ENCODE results near the gene TESMIN.

The TESMIN gene

GRCh38 chr11:68721075-68721474, 30.2 kb downstream of the TESMIN start:
- H3K36me3 ChIP-seq (ENCODE audit: insufficient read depth, low read length), result no peaks in the 10 kb centered on the region
- H3K4me3 ChIP-seq (ENCODE audit: low read length), result no peak overlapping the region
- H3K4me1 ChIP-seq (ENCODE audit: insufficient read depth, low read length), result no peaks in the 10 kb centered on the region
- peaks cover 4% of the 10 kb centered on the region for H3K27me3 ChIP-seq (ENCODE audit: insufficient read depth, low read length)
- H2AFZ ChIP-seq (ENCODE audit: low read depth, low read length), result no peak overlapping the region
- H3K9me3 ChIP-seq (ENCODE audit: low read length), result peaks cover 3% of the 10 kb centered on the region

- Histone ChIP-seq H3K36me3 (ENCODE audit: insufficient read depth, low read length) (no peaks in the 10 kb centered on the region), H3K9me3 (ENCODE audit: low read length) (no peaks in the 10 kb centered on the region), H3K27me3 (ENCODE audit: insufficient read depth, low read length) (peaks cover 28% of the 10 kb centered on the region), H3K4me1 (ENCODE audit: insufficient read depth, low read length) (peaks cover 7% of the 10 kb centered on the region), H2AFZ (ENCODE audit: low read depth, low read length) (no peak overlapping the region), H3K4me3 (ENCODE audit: low read length) (no peak overlapping the region)
These were observed 35.7 kb downstream of the TESMIN start for GRCh38 chr11:68715456-68716122.

- Histone ChIP-seq H2AFZ (ENCODE audit: low read depth, low read length) (no peak overlapping the region), H3K9me3 (ENCODE audit: low read length) (no peaks in the 10 kb centered on the region), H3K36me3 (ENCODE audit: insufficient read depth, low read length) (no peaks in the 10 kb centered on the region), H3K27me3 (ENCODE audit: insufficient read depth, low read length) (peaks cover 28% of the 10 kb centered on the region), H3K4me3 (ENCODE audit: low read length) (no peak overlapping the region), H3K4me1 (ENCODE audit: insufficient read depth, low read length) (peaks cover 17% of the 10 kb centered on the region)
These were observed 37.1 kb downstream of the TESMIN start for GRCh38 chr11:68714060-68714856.

GRCh38 chr11:68711114-68711513, 40.2 kb downstream of the TESMIN start:
- Histone ChIP-seq H3K36me3 (ENCODE audit: insufficient read depth, low read length) (no peaks in the 10 kb centered on the region), H3K27me3 (ENCODE audit: insufficient read depth, low read length) (peaks cover 32% of the 10 kb centered on the region), H3K9me3 (ENCODE audit: low read length) (no peaks in the 10 kb centered on the region), H3K4me1 (ENCODE audit: insufficient read depth, low read length) (peaks cover 25% of the 10 kb centered on the region), H3K4me3 (ENCODE audit: low read length) (no peak overlapping the region), H2AFZ (ENCODE audit: low read depth, low read length) (no peak overlapping the region)

- Histone ChIP-seq H3K27me3 (ENCODE audit: insufficient read depth, low read length) (peaks cover 32% of the 10 kb centered on the region), H2AFZ (ENCODE audit: low read depth, low read length) (no peak overlapping the region), H3K9me3 (ENCODE audit: low read length) (no peaks in the 10 kb centered on the region), H3K36me3 (ENCODE audit: insufficient read depth, low read length) (no peaks in the 10 kb centered on the region), H3K4me3 (ENCODE audit: low read length) (no peak overlapping the region), H3K4me1 (ENCODE audit: insufficient read depth, low read length) (peaks cover 25% of the 10 kb centered on the region)
These were observed 40.9 kb downstream of the TESMIN start for GRCh38 chr11:68710409-68710808.

GRCh38 chr11:68709062-68709461, 42.3 kb downstream of the TESMIN start:
- no peaks in the 10 kb centered on the region for H3K36me3 ChIP-seq (ENCODE audit: insufficient read depth, low read length)
- no peaks in the 10 kb centered on the region for H3K9me3 ChIP-seq (ENCODE audit: low read length)
- no peak overlapping the region for H2AFZ ChIP-seq (ENCODE audit: low read depth, low read length)
- no peak overlapping the region for H3K4me3 ChIP-seq (ENCODE audit: low read length)
- H3K27me3 ChIP-seq (ENCODE audit: insufficient read depth, low read length), result peaks cover 35% of the 10 kb centered on the region
- H3K4me1 ChIP-seq (ENCODE audit: insufficient read depth, low read length), result peaks cover 25% of the 10 kb centered on the region

- Histone ChIP-seq H3K36me3 (ENCODE audit: insufficient read depth, low read length) (no peaks in the 10 kb centered on the region), H3K27me3 (ENCODE audit: insufficient read depth, low read length) (peaks cover 39% of the 10 kb centered on the region), H2AFZ (ENCODE audit: low read depth, low read length) (no peak overlapping the region), H3K4me1 (ENCODE audit: insufficient read depth, low read length) (peaks cover 25% of the 10 kb centered on the region), H3K9me3 (ENCODE audit: low read length) (no peaks in the 10 kb centered on the region), H3K4me3 (ENCODE audit: low read length) (no peak overlapping the region)
These were observed 43.8 kb downstream of the TESMIN start for GRCh38 chr11:68707527-68707926.

- H3K4me3 ChIP-seq (ENCODE audit: low read length), result no peak overlapping the region
- no peak overlapping the region for H2AFZ ChIP-seq (ENCODE audit: low read depth, low read length)
- no peaks in the 10 kb centered on the region for H3K9me3 ChIP-seq (ENCODE audit: low read length)
- H3K27me3 ChIP-seq (ENCODE audit: insufficient read depth, low read length), result peaks cover 21% of the 10 kb centered on the region
- H3K4me1 ChIP-seq (ENCODE audit: insufficient read depth, low read length), result peaks cover 11% of the 10 kb centered on the region
- H3K36me3 ChIP-seq (ENCODE audit: insufficient read depth, low read length), result no peaks in the 10 kb centered on the region
These were observed 46.4 kb downstream of the TESMIN start for GRCh38 chr11:68704887-68705286.

GRCh38 chr11:68698993-68699392, 52.3 kb downstream of the TESMIN start:
- H3K36me3 ChIP-seq (ENCODE audit: insufficient read depth, low read length), result no peaks in the 10 kb centered on the region
- peaks cover 11% of the 10 kb centered on the region for H3K27me3 ChIP-seq (ENCODE audit: insufficient read depth, low read length)
- no peak overlapping the region for H3K4me3 ChIP-seq (ENCODE audit: low read length)
- no peaks in the 10 kb centered on the region for H3K9me3 ChIP-seq (ENCODE audit: low read length)
- H2AFZ ChIP-seq (ENCODE audit: low read depth, low read length), result no peak overlapping the region
- H3K4me1 ChIP-seq (ENCODE audit: insufficient read depth, low read length), result no peaks in the 10 kb centered on the region

- H3K9me3 ChIP-seq (ENCODE audit: low read length), result no peaks in the 10 kb centered on the region
- peaks cover 24% of the 10 kb centered on the region for H3K27me3 ChIP-seq (ENCODE audit: insufficient read depth, low read length)
- no peak overlapping the region for H2AFZ ChIP-seq (ENCODE audit: low read depth, low read length)
- H3K36me3 ChIP-seq (ENCODE audit: insufficient read depth, low read length), result no peaks in the 10 kb centered on the region
- no peak overlapping the region for H3K4me3 ChIP-seq (ENCODE audit: low read length)
- H3K4me1 ChIP-seq (ENCODE audit: insufficient read depth, low read length), result no peaks in the 10 kb centered on the region
These were observed 55.8 kb downstream of the TESMIN start for GRCh38 chr11:68695531-68695930.

GRCh38 chr11:68694431-68695297, 56.7 kb downstream of the TESMIN start:
- H3K27me3 ChIP-seq (ENCODE audit: insufficient read depth, low read length), result peaks cover 32% of the 10 kb centered on the region
- H3K36me3 ChIP-seq (ENCODE audit: insufficient read depth, low read length), result no peaks in the 10 kb centered on the region
- no peaks in the 10 kb centered on the region for H3K9me3 ChIP-seq (ENCODE audit: low read length)
- H2AFZ ChIP-seq (ENCODE audit: low read depth, low read length), result no peak overlapping the region
- H3K4me3 ChIP-seq (ENCODE audit: low read length), result no peak overlapping the region
- no peaks in the 10 kb centered on the region for H3K4me1 ChIP-seq (ENCODE audit: insufficient read depth, low read length)

GRCh38 chr11:68693484-68693882, 57.8 kb downstream of the TESMIN start:
- Histone ChIP-seq H2AFZ (ENCODE audit: low read depth, low read length) (no peak overlapping the region), H3K4me3 (ENCODE audit: low read length) (no peak overlapping the region), H3K36me3 (ENCODE audit: insufficient read depth, low read length) (no peaks in the 10 kb centered on the region), H3K4me1 (ENCODE audit: insufficient read depth, low read length) (no peaks in the 10 kb centered on the region), H3K27me3 (ENCODE audit: insufficient read depth, low read length) (peaks cover 43% of the 10 kb centered on the region), H3K9me3 (ENCODE audit: low read length) (no peaks in the 10 kb centered on the region)
